ENCODE results near the gene CCL4L2.
"Not testable (repeated sequence)": the region's sequence is repeated elsewhere in the genome, so short reads cannot be mapped to it uniquely, and the experiment has no call there.

The CCL4L2 gene

DNA sequence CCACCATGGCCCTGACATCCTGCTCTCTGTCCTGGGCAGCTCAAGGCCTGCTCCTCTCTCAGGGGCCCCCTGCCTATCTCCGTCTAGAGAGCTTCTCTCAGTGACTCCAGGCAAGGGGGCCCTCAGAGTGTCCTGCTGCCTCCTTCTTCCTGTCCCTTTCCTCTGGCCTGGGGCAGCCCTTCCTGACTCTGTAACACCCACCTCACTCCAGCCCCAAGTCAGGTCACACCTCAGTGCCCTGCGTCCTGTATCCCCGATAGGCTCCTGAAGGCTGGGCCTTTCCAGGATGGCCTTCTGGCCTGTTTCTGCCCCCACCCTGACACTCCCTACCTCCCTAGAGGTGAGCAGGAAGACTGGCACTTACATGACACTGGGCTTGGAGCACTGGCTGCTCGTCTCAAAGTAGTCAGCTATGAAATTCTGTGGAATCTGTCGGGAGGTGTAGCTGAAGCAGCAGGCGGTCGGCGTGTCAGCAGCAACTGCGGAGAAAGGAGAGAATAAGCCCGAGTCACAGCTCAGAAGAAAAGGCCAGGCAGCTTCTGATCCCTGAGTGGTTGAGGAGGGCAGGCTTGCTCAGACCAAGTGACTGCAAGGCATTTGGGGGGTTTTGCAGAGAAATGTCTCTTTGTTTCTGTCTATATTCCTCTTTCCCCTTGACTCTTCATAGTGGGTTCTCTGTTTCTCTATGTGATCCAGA, 15.3 kb upstream of the CCL4L2 start:
- DNase-seq: no peak

DNA sequence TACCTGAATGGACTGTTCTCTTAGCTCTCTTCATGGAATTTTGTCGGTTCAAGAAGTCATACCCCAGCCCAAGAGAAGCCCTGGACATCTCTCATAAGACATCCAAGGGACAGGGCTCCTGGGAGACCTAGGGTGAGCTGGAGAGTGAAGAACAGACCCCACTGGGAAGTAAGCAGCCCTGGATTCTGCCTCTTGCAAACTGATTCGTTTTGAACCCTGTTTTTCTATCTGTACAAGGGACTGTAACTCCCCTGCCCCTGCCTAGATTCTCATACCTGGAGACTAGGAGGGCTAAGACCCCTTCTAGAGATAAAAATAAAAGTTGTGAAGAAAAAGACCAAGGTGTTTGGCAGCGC, 14.8 kb upstream of the CCL4L2 start:
- DNase-seq: no peak

DNA sequence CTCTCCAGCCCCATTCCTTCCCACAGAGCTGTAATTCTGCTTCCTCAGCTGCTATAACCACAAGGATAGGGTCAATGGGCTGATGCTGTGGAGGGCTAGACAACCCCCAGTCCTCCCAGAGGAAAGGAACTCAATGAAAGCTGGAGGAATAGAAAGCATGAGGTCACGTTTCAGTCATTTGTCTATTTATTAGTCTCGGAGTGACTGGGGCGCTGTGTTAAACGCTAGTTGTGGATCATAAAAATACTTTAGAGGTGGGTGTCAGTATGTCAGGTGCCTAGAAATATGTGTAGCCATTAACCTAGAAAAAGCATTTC, 13.5 kb upstream of the CCL4L2 start:
- no peak for DNase-seq

DNA sequence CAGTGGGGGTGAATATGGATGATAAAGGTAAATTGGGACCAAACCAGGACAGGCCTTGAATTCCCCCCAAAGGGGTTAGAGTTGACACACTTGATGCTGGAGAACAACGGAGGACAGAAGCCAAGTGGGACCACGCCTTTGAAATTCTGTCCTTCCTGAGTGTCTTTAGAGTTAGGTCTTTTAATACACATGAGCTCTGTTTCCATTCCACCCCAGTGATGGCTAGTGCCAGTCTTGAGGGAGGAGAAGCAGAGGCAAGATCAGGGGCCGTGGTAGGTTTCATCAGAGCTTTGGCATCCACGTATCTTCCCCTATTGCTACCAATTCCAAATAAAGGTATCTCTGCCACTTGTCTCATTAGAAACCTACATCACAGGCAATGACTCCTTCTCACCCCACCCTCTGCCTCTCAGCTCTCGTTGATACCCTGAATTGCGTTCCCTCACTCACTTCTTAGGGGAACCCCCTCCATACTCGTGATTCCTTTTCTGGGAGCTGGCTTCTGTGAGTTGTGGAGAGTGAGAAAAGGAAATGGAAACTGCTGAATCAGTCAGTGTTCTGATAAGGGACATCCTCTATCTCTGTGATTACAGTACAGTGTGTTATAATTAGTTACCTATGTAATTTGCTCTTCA, 11.9 kb upstream of the CCL4L2 start:
- DNase-seq: no peak

DNA sequence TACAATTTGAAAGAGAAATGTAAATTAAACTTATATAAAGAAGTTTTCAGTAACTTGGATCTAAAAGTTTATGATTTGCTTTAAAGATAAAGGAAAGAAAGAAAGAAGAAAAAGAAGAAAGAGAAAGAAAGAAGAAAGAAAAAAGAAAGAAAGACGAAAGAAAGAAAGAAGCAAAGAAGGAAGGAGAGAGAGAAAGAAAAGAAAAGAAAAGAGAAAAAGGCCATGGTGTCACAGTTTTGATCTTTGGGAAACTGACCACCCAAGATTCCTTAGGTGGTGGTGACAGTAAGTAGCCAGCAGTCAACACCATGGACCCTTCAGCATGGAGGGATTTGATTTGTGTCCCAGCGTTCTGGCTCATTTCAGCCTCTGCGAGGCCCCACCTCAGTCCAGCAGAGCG, 9.8 kb upstream of the CCL4L2 start:
- not testable (repeated sequence) for DNase-seq

DNA sequence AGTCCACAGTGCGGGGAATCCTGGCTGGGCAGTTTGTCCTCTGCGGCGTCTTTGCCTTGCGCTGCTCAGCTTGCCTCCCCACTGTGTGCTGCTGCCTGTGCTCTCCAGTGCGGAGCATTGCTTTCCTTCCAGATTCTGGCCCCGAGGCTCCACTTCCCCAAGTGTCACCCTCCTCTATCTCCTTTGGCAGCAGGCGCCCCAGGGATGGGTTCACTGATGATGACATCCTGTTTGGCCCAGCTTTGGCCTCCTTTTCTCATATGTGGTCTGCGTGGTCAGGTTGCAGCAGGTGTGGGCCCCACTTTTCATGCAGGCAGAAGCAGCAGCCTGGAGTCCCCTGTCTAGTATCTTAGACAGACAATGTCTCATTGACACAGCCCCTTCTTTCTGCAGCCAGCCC, 9.4 kb upstream of the CCL4L2 start:
- not testable (repeated sequence) for DNase-seq

DNA sequence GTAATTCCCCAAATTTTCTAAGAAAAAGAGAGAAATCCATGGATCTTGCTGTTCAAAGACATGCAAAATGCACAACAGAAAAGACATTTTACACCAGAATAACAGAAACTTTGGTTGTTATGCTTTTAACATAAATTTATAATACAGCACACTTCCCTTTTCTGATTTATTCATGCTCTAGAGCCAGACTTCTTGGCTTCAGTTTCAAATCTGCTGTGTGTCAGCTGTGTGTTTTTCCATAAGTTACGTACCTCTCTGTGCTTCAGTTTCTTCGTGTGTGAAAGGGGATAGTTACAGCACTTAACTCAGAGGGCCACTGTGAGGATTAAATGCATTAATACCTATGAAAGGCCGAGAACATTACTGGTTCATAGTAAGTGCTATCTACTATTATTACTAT, 7.5 kb upstream of the CCL4L2 start:
- DNase-seq: no peak

DNA sequence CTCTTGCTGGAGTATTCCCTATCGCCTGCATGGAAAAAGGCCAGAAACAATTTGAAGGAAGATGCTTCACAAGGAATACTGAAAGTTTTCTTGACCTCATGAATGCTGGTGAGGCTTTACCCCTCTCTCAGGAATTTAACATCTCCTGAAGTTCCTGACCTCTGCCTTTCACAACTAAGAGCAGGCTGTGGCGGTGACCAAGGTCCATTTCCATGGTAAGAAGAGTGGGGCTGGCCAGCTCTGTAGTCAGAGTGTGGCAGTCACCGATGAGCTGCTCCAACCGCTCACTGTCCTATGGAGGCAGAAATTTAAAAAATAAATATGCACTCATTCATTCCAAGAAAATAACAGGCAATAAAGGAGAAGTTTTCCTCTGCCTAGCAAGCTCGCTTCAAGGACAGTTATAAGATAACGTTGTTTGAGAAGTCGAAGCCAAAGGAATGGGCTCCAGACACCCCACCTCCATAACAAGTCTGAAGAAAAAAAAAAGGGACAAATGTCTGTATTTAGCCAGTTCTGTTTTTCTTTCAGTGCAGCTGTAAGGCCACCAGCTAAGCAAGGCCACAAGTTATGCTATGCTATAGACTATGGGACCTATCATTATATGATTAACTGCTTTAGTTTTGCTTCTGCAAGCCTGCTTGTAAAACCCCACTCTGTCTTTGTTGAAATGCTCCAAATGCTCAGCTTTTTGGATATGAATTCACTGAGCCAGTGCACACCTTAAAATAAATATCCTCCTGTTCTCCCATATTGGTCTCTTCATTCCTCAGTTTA, 6.0 kb upstream of the CCL4L2 start:
- no peak for DNase-seq

DNA sequence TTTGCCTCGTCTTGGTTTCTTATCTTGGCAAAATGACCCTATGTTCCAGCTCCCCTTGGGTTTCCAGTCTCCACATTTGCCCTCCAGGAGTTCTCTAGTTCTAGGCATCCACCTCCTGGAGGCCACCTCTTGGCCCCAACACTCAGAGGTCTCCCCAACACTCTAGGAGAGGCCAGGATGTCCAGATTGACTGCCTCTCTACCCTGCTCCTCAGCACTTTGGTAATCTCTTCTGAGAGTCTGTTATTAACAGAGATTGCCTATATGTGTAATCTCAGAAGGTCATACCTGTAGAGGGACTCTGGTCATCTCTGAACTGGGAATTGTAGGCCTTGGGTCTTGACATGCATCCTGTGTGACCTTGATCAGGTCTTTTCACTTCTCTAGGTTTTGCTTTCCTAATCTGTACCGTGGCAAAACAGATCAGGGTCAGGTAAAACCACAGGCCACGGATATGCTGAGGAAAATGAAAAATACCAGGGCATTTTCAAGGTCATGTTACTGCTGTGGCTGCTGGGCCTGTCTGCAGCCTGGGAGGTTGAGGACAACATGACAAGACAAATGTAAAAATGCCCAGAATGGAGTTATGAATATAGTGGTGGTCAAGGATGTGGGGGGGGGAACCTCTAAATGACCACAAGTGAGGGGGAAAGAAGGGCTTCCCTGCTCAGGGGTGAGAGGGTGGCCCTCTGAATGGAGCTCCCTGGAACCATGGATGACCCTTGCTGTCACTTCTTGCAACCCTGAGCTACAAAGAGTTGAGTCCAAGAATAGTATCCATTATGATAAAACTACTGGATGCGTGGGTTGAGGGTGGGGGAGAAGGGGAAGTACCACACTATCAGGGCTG, 5.0 kb upstream of the CCL4L2 start:
- DNase-seq: no peak

DNA sequence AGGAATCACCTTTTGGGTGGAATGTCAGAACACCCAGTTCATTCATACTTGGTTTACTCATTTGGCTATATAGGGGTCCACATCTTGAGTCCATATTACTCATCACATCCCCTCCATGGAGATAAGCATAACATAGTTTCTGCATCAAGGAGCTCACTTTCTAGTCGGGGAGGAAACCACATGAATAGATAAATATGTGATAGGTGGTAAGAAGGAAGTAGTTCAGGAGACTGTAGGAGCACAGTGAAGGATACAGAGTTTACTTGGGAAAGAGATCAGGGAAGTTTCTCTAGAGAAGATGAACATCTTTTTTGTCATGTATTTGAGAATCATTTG, 4.4 kb upstream of the CCL4L2 start:
- DNase-seq: not testable (repeated sequence)

DNA sequence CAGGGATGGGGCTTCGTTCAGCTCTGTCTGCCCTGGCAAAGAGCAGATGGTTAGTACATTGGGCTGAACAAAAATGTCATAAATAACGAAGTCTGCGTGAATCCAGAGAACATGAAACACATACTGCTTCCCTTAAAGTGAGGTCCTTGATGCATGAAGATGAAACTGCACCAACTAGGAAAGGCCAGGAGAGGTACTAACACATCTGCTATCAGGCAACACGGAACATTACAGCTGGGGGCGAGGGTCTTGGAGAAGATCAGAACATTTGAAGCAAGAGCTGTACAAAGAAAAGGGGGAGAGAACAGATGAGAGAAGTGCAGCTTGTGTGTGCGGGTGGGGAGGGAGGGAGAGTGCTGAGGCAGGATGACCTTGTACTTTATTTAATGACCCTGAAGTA, 3.5 kb upstream of the CCL4L2 start:
- not testable (repeated sequence) for DNase-seq

DNA sequence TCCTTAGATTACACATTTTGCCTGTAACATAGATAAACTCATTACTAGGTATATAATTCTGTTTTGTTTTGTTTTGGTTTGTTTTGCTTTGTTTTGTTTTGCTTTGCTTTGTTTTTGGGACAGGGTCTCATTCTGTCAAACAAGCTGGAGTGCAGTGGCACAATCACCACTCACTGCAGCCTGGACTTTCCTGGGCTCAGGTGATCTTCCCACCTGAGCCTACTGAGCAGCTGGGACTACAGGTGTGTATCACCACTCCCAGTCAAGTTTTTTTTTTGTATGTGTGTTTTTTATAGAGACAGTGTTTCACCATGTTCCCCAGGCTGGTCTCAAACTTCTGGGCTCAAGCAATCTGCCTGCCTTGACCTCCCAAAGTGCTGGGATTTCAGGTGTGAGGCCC, 1.3 kb upstream of the CCL4L2 start:
- DNase-seq: no peak

DNA sequence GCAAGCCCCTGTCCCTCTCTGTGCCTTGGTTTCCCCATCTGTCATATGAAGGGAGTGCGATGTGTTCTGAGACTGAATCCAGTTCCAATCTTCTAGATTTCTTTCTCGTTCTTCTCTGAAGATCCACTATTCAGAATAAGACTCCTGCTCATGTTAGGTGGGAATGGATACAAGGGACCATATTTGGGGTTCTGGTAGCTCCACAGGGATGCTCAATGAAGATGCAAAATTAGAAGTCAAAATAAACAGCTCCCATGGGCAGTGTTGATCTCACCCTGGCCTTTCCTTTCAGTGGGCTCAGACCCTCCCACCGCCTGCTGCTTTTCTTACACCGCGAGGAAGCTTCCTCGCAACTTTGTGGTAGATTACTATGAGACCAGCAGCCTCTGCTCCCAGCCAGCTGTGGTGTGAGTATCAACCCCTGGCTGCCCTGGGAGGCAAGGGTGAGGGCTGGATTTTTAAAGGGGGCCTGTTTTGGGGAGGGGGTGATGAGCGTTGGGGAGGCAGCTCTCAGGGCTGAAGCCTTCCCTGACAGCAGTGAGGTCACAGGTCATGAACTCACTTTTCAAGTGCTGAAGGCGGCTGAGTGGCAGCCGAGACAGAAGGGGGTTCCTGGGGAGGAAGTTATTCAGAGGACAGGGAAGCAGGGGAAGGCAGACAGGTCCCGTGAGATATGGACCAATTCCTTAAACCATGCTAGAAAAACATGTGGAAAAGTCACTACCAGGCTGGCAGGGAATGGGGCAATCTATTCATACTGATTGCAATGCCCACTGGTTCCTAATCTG, 815 bp downstream of the CCL4L2 start:
- not testable (repeated sequence) for DNase-seq

DNA sequence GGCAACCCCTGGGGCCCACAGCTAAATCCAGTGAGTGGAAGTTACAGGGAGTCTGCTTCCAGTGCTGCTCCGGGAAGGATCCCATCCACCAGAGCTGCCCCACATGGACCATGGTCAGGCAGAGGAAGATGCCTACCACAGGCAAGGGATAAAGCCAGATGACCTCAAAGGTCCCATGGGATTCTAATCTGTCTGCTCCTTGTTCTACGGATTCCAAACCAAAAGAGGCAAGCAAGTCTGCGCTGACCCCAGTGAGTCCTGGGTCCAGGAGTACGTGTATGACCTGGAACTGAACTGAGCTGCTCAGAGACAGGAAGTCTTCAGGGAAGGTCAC, 1.4 kb downstream of the CCL4L2 start:
- no peak for DNase-seq

DNA sequence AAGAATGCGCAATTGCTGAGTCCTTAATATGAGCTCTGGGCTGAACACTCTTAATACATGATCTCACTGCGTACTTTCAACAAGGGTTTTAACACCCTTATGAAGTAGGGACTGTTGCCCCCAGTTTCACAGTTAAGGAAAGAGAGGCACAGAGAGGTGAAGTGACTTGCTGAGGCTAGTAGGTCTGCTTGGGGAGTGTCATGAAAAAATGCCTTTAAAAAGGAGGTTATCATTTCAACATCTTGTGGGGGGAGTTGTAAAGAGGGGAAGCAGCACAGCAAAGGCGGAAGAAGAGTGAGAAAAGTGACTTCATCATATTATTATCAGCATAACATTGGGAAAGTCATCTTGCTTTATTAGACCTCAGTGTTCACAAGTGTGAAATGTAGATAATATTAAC, 2.1 kb downstream of the CCL4L2 start:
- DNase-seq: no peak

DNA sequence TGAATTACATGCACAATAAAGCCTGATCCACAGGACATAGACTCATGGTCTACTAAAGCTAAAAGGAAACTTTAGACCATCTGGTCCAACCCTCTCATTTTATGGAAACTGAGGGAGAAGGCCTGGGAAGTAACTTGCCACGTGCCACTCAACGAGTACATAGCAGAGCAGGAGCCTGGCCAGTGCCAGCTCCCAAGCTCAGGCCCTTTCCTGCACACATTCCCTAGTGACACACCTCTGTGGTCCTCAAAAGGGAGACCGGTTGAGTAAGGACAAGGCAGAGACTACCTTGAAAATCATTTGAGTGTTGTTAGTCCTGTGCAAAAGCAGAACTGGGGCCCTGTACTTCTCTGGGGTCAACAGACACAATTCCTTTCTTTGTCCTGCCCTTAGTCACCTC, 2.8 kb downstream of the CCL4L2 start:
- no peak for DNase-seq

DNA sequence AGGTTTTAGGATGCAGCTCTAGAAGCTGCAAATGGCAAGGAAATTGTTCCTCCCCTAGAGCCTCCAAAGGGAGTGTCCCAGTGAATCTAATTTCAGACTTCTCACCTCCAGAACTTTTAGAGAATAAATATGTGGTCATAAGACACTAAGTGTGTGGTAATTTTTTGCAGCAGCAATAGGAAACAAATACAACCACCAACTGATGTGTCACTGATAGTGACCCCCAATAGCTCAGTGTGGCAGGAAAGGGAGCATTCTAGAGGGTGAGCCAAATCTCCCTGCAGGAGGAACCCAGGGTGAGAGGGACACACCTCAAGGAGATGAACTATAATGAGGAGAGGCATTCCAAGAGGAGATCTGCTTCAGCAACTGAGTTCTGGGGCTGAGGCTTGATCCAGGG, 4.1 kb downstream of the CCL4L2 start:
- DNase-seq: no peak

DNA sequence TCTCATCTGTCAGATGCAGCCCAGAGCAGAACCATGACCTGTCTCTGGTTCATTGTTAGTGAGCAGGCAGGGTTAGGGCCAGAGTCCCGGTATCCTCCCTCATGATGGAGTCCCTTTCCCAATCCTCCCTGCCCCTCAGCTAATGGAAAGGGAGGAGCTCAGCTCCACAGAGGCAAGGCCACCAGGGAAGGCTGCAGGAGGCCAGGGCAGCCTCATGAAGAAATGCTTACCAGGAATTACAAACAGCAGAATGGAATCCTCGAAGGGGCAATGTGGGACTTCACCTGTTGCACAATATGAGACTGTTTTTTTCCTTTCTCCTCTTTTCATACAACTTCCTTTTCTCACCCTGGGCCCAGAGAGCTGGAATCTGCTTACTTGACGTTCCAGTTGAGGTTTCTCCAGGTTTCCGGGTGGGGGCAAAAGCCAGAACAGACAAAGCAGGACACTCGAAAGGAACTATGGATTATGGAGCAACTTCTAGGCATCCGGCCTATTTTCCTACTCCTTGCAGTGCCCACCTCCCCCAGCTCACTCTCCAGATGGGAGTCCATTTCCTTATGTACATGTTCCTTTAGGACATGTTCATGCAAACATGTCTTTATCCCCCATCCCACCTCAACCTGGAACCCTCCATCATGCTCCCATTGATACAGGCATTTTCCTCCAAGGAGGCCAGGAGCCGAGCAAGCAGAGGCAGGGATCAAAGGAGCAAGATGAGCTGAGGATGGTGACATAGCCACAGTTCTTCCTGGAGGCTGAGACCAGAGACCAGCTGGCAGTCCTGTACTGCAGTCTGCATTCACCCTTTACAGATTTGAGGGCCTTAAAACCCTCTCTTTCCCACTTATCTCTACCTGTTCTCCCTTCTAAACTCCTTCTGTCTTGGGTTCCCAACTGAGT, 4.8 kb downstream of the CCL4L2 start:
- DNase-seq: not testable (repeated sequence)

DNA sequence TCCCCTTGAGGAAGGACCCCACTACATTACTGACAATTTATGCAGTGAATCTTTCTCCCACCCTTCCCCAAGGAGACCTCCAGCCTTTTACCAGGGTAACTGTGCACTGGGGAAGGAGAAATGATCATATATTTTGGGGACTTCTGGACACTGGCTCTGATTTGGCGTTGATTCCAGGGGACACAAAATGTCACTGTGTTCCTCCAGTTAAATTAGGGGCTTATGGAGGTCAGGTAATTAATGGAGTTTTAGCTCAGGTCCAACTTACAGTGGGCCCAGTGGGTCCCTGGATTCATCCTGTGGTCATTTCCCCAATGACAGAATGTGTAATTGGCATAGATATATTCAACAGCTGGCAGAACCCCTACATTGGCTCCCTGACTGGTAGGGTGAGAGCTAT, 8.7 kb downstream of the CCL4L2 start:
- DNase-seq: not testable (repeated sequence)

DNA sequence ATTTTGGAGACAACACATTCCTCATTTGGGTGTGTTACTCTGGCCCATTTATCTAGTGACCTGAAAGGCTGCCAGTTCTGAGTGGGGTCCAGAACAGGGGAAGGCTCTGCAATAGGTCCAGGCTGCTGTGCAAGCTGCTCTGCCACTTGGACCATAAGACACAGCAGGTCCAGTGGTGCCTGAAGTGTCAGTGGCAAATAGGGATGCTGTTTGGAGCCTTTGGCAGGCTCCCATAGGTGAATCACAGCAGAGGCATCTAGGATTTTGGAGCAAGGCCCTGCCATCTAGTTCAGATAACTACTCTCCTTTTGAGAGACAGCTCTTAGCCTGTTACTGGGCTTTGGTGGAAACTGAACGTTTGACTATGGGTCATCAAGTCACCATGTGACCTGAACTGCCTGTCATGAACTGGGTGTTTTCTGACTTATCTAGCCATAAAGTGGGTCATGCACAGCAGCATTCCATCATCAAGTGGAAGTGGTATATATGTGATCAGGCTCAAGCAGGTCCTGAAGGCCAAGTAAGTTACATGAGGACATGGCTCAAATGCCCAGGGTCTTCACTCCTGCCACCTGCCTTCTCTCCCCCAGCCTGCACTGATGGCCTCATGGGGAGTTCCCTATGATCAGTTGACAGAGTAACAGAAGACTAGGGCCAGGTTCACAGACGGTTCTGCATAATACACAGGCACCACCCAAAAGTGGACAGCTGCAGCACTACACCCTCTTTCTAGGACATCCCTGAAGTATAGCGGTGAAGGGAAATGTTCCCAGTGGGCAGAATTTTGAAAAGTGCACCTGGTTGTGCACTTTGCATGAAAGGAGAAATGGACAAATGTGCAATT, 10.1 kb downstream of the CCL4L2 start:
- DNase-seq: not testable (repeated sequence)

DNA sequence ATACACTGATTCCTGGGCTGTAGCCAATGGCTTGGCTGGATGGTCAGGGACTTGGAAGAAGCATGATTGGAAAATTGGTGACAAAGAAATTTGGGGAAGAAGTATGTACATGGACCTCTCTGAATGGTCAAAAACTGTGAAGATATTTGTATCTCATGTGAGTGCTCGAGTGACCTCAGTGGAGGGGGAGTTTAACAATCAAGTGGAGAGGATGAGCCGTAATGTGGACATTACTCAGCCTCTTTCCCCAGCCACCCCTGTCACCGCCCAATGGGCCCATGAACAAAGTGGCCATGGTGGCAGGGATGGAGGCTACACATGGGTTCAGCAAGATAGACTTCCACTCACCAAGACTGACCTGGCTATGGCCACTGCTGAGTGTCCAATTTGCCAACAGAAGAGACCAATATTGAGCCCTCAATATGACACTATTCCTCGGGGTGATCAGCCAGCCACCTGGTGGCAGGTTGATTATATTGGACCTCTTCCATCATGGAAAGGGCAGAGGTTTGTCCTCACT, 10.8 kb downstream of the CCL4L2 start:
- DNase-seq: not testable (repeated sequence)

Data from NCI-H82 (cell line).